Measurements from ENCODE around the gene MYOCD.

DNA sequence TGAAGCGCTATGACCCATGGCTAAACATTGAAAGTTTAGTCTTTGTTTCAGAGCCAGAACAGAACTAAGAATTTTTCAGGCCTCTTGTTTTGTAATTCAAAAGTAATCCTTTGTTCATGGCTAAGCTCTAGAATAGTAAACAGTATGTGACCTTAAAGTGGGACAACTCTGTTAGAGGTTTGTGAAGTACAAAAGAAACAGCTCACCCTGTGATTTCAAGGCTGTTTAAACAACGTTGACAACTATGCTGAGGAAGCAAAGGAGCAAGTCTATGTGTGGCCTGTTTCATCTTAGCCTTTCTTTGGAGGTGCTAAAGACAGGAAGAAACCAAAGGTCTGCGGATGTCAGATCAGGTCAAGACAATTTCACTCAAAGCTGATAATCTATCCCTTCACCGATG, 40.4 kb downstream of the MYOCD start:
- TF ChIP-seq SUZ12 (IDR thresholded peaks at IDR 0.05; ENCODE audit: extremely low read depth, insufficient read depth, insufficient read length) (no peak), YY1 (IDR thresholded peaks at IDR 0.05; ENCODE audit: insufficient read depth, insufficient read length) (no peak)
